HG03045 (cell line): ENCODE measurements around the gene REG1B.
"Not testable (repeated sequence)": the region's sequence is repeated elsewhere in the genome, so short reads cannot be mapped to it uniquely, and the experiment has no call there.

Experiments
- ATAC-seq: cut with Tn5 transposase; IDR thresholded peaks from one replicate; pipeline ENCODE4 v1.9.1; 2021; ENCODE audit warnings: mild to moderate bottlenecking, moderate library complexity; ENCODE audit not compliant: unreplicated experiment

REG1B gene

DNA sequence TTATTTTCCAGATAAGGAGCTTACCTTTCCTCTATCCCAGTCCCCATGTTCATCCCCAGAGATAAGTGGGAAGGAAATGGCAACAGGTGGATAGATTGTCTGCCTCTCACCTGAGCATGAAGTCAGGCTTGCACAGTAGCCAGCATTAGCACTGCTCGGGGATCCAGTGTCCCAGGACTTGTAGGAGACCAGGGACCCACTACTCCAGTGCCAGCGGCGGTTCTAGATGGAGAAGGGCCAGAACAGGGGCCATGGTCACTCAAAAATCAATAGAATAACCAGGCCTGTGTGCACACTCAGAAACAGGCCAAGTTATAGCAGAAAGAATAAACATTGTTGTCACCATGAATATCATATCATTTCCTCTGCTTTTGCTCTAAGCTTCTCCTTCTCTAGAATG lies 2.4 kb downstream of the REG1B start:
- ATAC-seq: no peak

DNA sequence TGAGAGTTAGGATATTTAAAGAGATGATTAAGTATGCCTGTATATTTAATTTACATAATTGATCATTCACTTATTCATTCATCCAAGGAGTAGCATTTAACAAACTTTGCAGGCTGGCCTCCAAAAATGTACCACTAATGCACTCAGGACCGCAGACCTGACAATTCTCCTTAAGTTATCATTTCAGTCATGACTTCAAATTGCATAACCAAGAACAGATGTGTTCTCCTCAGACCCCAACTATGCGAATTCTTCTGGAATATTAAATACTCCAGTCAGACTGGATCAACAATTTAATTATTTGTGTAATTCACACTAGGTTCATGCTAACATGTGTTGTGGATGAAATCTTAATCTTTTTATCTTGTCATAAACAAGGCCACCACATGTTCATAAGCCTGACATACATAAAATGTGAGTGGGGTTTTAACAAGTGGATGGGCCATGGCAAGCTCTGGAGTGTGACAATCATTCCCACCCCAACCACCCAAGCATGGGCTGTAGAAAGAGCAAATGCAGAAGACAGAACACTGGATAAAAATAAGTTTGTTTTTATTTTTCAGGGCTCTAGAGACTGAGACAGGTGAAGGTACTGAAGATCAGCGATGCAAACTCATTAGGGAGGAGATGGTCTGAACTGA lies 3.2 kb downstream of the REG1B start:
- ATAC-seq: no peak

DNA sequence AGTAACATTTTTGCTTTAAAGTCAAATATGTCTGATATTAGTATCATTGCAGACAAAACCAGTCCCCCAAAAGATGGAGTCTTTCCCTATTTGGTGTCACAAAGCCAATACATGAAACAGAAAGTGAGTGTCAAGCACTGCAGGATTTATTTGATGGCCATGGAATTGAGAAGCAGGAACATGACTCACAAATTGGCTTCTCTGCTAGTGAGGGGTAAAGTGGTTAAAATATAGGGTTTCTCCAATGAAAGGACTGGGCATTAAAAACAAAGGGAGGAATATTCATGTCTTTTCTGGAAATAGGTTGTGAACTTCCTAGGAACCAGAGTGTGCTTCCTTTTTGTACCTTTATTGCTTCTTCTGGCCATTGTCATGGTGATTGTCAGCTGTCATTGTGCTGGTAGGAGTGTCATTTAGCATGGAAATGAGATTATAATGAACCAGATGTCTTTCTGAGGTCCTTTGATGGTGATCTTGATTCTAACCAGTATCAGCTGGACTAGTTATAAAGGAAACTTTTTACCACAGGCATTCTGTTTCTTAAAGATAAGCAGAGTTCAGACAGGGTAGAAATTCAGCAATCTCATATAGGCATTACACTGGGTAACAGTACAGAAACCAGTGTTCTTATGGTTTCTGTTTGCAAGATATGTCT lies 4.1 kb downstream of the REG1B start:
- ATAC-seq: no peak

DNA sequence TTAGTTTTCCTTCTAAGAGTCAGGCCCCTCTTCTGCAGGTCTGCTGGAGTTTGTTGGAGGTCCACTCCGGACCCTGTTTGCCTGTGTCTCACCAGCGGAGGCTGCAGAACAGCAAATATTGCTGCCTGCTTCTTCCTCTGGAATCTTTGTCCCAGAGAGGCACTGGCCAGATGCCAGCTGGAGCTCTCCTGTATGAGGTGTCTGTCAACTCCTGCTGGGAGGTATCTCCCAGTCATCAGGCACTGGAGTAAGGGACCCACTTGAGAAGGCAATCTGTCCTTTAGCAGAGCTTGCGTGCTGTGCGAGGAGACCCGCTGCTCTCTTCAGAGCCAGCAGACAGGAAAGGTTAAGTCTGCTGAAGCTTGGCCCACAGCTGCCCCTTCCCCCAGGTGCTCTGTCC lies 4.8 kb downstream of the REG1B start:
- no peak for ATAC-seq

DNA sequence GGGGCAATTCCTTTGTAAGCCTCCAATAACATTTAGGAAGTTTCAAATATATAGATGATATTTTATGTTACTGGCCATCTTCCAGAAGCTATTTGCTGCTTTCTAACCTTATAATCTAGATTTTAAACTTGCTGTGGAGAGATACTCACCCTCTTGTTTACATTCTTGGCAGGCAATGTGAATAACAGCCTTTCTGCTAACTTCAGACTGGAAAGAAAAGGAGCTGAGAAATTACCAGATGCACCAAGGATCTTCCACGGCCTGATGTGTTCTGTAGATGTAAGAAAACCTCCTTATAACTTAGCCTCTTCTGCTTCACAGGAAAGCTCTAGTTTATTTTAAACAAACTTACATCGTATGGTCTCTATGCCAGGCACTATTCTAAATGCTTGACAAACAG lies 16.7 kb downstream of the REG1B start:
- no peak for ATAC-seq

DNA sequence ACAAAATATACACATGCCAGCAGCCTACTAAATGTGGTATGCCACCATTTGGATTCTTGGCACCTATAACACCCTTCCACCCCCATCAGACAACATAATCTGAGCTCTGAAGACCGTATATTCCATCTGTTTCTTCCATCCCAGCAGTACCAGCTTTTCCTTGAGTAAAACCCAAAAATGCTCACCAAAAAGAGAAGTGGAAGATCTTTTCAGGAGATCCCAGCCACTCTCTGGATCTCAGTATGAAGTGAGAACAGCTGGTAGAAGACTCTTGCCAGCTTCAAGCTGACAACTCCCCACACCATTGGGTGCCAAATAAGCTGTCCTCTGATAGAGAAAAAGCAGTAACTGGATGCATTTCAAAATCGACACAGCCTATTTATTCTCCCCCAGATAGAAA lies 22.6 kb downstream of the REG1B start:
- ATAC-seq: no peak

DNA sequence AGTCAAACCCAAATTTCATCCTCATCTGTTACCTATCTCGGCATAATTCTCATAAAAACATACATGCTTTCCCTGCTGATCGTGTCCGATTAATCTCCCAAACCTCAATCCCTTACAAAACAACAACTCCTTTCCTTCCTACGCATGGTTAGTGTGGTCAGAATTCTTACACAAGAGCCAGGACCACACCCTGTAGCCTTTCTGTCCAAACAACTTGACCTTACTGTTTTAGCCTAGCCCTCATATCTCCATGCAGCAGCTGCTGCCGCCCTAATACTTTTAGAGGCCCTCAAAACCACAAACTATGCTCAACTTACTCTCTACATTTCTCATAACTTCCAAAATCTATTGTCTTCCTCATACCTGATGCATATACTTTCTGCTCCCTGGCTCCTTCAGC lies 33.0 kb downstream of the REG1B start:
- ATAC-seq: not testable (repeated sequence)

DNA sequence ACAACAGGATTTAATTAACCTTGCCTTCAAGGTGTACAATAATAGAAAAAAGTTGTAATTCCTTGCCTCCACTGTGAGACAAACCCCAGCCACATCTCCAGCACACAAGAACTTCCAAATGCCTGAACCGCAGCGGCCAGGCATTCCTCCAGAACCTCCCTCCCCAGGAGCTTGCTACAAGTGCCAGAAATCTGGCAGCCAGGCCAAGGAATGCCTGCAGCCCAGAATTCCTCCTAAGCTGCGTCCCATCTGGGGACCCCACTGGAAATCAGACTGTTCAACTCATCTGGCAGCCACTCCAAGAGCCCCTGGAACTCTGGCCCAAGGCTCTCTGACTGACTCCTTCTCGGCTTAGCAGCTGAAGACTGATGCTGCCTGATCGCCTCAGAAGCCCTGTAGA lies 34.3 kb downstream of the REG1B start:
- ATAC-seq: not testable (repeated sequence)

DNA sequence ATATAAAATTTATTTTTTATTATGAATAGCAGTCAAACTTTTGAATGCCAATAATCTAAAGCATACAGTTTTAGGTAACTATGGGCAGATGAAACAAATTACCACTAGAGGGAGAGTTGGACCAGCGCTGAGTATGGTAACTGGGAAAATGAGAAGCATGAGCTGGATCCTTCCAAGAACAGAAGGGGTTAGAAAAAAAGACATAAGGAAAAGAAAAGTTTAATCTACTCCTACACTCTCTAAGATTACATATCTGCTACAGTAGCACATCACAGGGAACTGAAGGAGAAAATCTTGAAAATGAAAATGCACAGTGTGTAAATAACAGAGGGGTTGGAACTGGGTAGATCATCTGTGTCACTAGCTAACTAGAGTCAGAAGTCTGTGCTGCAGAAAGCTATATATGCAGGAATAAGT lies 46.8 kb downstream of the REG1B start:
- no peak for ATAC-seq

DNA sequence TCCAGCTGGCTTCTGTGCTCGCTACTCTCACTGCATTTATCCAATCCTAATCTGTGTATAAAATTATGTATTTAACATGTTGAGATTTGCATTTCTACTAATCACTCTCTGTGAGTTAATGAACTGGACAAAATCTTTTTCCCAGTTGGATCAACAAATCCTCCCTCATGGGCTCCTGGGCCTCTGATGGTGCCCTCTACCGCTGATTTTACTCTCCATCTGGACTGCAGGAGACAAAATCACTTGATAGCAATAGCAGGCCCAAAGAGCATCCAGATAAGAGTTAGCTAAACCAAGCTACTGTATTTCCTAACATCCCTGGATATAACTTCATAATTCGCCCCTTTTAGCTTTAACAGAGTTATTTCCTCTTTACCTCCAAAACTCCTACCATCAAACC lies 47.8 kb downstream of the REG1B start:
- ATAC-seq: no peak
